ENCODE results near the gene MUL1. TPM values are rescaled to one million over a fixed set of nuclear protein-coding genes. Genes with fewer than 3 reads are reported as not detected.

MUL1 gene
- total and polyA plus RNA-seq, 2 of the 8 experiments (the other 6 are each of a cell fraction or from before 2014, with no cell fraction given) = 16.4 to 20.8 TPM

- Histone ChIP-seq H3K23ac (ENCODE audit: insufficient read length) (no peak overlapping the region), H3K27me3 (replicated peaks in 1 of 4; ENCODE audit: control insufficient read depth in 3 of 4, extremely low read depth in 1 of 4, insufficient read depth in 3 of 4, low read length in 3 of 4) (peaks cover 4 to 52% (median 32%) of the 10 kb centered on the region in 4 experiments), H3K9ac (replicated peaks in 1 of 4; ENCODE audit: extremely low read depth in 1 of 4, low read depth in 3 of 4, low read length in 3 of 4) (no peak overlapping the region), H2BK20ac (ENCODE audit: low read length) (no peak overlapping the region), H2BK5ac (ENCODE audit: low read depth, low read length) (no peak overlapping the region), H3K9me3 (ENCODE audit: insufficient read depth in 2 of 2, low read depth in 1 of 2, low read length in 1 of 2) (no peaks in the 10 kb centered on the region), H3K79me1 (ENCODE audit: low read depth, low read length) (no peaks in the 10 kb centered on the region), H3K14ac (ENCODE audit: insufficient read length) (no peak overlapping the region), H3K4ac (replicated peaks; ENCODE audit: insufficient read length, low read depth, low read length) (no peak overlapping the region), H2BK120ac (replicated peaks; ENCODE audit: low read depth, low read length) (no peak overlapping the region), H3K23me2 (ENCODE audit: low read depth, low read length) (peaks cover 31% of the 10 kb centered on the region), H3K56ac (replicated peaks; ENCODE audit: insufficient read length, low read depth, low read length) (no peak overlapping the region), H2BK15ac (ENCODE audit: low read length) (no peak overlapping the region), H4K8ac (ENCODE audit: extremely low read depth, insufficient read depth, low read length) (no peak overlapping the region), H3K4me2 (ENCODE audit: insufficient read depth in 1 of 2, low read depth in 2 of 2, low read length in 2 of 2) (peak overlapping the region; percentile 82 to 96), H4K20me1 (replicated peaks in 1 of 2; ENCODE audit: control insufficient read depth in 1 of 2, insufficient read depth in 2 of 2, low read length in 2 of 2) (peaks cover 3 to 7% of the 10 kb centered on the region in 2 experiments), H3K4me1 (replicated peaks in 1 of 4; ENCODE audit: control insufficient read depth in 3 of 4, insufficient read depth in 4 of 4, low read length in 3 of 4) (peaks cover 6 to 31% (median 13%) of the 10 kb centered on the region in 4 experiments), H3K18ac (ENCODE audit: extremely low read depth, low read length) (no peak overlapping the region), H3K4me3 (ENCODE audit: extremely low read depth in 1 of 4, insufficient read depth in 2 of 4, low read depth in 3 of 4, low read length in 4 of 4) (peak overlapping the region; percentile 61 to 74 (median 68); a peak in 6 of 8 replicates), H2AK5ac (ENCODE audit: low read depth, low read length) (no peak overlapping the region), H4K91ac (replicated peaks; ENCODE audit: insufficient read length, low read length) (no peak overlapping the region), H3K79me2 (ENCODE audit: control insufficient read depth in 1 of 2, insufficient read depth in 2 of 2, low read length in 2 of 2) (no peaks in the 10 kb centered on the region), H3K36me3 (ENCODE audit: control insufficient read depth in 2 of 4, insufficient read depth in 4 of 4, low read length in 3 of 4) (no peaks in the 10 kb centered on the region), H2AFZ (ENCODE audit: low read length) (no peak overlapping the region), H3K27ac (ENCODE audit: low read depth, low read length) (no peak overlapping the region), H2BK12ac (ENCODE audit: low read depth, low read length) (no peak overlapping the region), H4K5ac (ENCODE audit: insufficient read length, low read depth, low read length) (no peak overlapping the region)
- FAIRE-seq = no peak
- CTCF ChIA-PET (ENCODE audit: partially characterized antibody) = interaction anchor here (0.6 to 3.7 kb wide), 15 partner anchors 10 to 383 kb away, joined by 3 to 42 read pairs (median 4); no protein-coding TSS in a partner anchor
- POLR2A ChIA-PET (ENCODE audit: partially characterized antibody) = interaction anchor here (0.7 to 1.7 kb wide), 8 partner anchors 10 to 277 kb away, joined by 3 to 8 read pairs (median 3); no protein-coding TSS in a partner anchor
- peak; percentile 93 for TF ChIP-seq CEBPB (IDR thresholded peaks at IDR 0.05; ENCODE audit: low read depth, low read length)
- TF ChIP-seq POLR2AphosphoS5 (IDR thresholded peaks at IDR 0.05; ENCODE audit: low read depth, low read length) = no peak
- 35% methylated on average over 16 of the region's 16 CpGs; no CpG with 5 or more reads in 1 of the 2 experiments for WGBS, 2 experiments (ENCODE audit: extremely low coverage in 1 of 2, insufficient coverage in 1 of 2, insufficient read length in 1 of 2, insufficient replicate concordance in 2 of 2, low coverage in 1 of 2, low lambda C conversion rate in 2 of 2, missing lambda C conversion rate in 1 of 2)
- DNase-seq (ENCODE audit: low read depth in 1 of 2, low spot score in 2 of 2) = no peak
Measured at GRCh38 chr1:20483098-20483832, 24.7 kb downstream of the MUL1 start.
